ENCODE measurements around the gene TIAM2.
"Not testable (repeated sequence)": the region's sequence is repeated elsewhere in the genome, so short reads cannot be mapped to it uniquely, and the experiment has no call there.

The TIAM2 gene

DNA sequence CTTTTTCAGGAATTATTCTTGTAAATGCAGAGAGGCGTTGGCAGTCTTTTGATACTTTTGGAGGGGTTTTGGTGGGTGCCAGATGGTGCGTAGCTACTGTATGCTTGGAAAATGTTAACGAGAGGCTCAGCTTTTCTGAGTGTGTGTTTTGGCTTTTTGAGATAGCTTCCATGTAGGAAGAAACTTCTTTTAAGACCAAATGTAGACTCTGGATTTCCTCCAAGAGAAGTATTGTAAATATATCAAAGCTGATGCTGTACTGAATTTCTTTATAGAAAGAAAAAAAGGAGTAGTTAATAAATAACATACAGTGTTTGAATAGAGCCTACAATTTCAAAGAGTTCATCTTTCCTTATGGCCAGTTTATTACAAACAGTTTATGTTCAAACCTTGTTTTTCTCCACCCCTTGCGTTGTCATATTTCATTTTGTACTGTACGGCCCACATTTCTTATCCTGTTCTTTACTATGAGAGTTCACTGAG, 16.7 kb downstream of the TIAM2 start:
- no peak overlapping the region for H3K4me3 ChIP-seq (ENCODE audit: low read length)
- H3K36me3 ChIP-seq (ENCODE audit: insufficient read depth, low read length): no peaks in the 10 kb centered on the region
- no peak overlapping the region for H3K4me2 ChIP-seq (ENCODE audit: low read length)

DNA sequence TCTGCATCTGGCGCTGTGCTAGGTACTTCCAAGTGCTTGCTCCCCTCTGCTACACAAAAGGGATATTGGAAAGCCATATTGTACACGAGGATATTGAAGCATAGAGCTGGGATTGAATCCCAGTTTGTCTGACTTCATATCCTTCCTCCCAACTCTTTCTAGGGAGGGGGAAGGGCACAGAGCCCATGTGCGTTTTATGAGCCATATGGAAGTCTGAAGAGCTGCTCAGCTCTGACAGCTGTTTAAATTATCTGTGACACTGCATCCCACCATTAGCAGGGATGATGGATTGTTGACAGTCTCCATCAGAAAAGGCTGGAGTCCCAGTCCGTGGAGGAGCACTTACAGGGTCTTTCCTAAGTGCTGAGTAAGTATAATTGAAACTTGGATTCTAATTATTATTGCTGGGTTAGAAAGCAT, 18.4 kb downstream of the TIAM2 start:
- H3K4me1 ChIP-seq (ENCODE audit: control insufficient read depth, insufficient read depth, low read length): peaks cover 17% of the 10 kb centered on the region
- no peak overlapping the region for H3K9ac ChIP-seq (ENCODE audit: low read depth, low read length)
- H3K36me3 ChIP-seq (ENCODE audit: insufficient read depth, low read length): no peaks in the 10 kb centered on the region
- H3K4me2 ChIP-seq (ENCODE audit: low read length): no peak overlapping the region
- no peaks in the 10 kb centered on the region for H3K9me3 ChIP-seq (replicated peaks; ENCODE audit: low read length)
- H3K27me3 ChIP-seq (ENCODE audit: control insufficient read depth, insufficient read depth, low read length): no peaks in the 10 kb centered on the region
- H3K4me3 ChIP-seq (ENCODE audit: low read length): no peak overlapping the region

More for the DNA sequence above, 16.7 kb downstream of the TIAM2 start:
- no peaks in the 10 kb centered on the region for H3K27me3 ChIP-seq (ENCODE audit: control insufficient read depth, insufficient read depth, low read length)
- H3K9ac ChIP-seq (ENCODE audit: low read depth, low read length): no peak overlapping the region
- H3K9me3 ChIP-seq (replicated peaks; ENCODE audit: low read length): no peaks in the 10 kb centered on the region
- peaks cover 17% of the 10 kb centered on the region for H3K4me1 ChIP-seq (ENCODE audit: control insufficient read depth, insufficient read depth, low read length)

DNA sequence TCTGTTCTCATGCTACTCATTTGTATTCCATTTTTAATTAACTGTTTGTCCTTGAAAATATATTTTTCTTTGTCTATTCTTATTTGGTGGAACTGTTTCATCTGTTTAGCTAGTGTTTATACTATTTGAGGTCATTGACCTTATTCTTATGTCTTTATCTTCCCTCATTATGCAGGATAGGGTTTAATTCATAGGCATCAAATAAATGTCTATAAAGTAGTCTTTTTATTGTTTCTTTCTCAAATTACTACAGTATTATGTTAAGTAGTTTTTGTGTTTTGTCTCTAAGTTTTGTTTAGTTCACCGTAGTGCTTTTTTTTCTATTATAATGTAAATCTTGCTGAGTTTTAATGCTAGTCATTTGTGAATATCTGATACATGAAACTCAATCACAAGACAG, 19.0 kb downstream of the TIAM2 start:
- Histone ChIP-seq H3K4me3 (ENCODE audit: low read length) (no peak overlapping the region), H3K9ac (ENCODE audit: low read depth, low read length) (no peak overlapping the region), H3K4me1 (ENCODE audit: control insufficient read depth, insufficient read depth, low read length) (peaks cover 17% of the 10 kb centered on the region), H3K27me3 (ENCODE audit: control insufficient read depth, insufficient read depth, low read length) (no peaks in the 10 kb centered on the region), H3K36me3 (ENCODE audit: insufficient read depth, low read length) (no peaks in the 10 kb centered on the region), H3K9me3 (replicated peaks; ENCODE audit: low read length) (no peaks in the 10 kb centered on the region), H3K4me2 (ENCODE audit: low read length) (no peak overlapping the region)

DNA sequence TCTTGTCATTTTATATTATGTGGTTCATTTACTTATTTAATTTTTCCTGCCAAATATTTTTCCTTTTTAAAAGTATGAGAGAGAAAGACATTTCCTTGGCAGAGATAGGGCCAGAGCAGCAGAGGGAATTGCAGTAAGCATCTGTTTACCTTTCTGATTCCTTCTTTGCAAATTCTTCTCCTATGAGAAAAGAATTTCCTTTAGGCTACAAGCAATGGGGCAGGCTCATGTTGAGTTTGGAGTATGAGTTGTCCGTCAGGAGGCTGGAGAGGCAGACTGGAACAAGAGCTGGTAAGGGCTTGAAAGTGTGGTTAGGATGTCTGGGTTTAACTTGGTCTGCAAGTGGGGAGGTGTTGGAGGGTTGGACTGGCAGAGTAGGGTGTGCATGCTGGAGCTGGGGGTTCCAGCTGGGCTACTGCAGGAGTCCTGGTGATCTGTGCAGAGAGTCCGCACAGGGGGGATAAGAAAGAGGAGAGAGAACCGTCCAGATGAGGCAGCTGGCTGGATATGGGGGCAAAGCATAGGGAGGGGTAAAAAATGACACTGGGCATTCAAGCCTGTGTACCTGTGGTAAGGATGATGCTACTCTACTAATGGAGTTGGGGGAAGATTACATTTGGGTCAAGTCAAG, 19.7 kb downstream of the TIAM2 start:
- Histone ChIP-seq H3K4me2 (ENCODE audit: low read length) (no peak overlapping the region), H3K4me3 (ENCODE audit: low read length) (no peak overlapping the region), H3K36me3 (ENCODE audit: insufficient read depth, low read length) (no peaks in the 10 kb centered on the region), H3K27me3 (ENCODE audit: control insufficient read depth, insufficient read depth, low read length) (no peaks in the 10 kb centered on the region), H3K9ac (ENCODE audit: low read depth, low read length) (no peak overlapping the region), H3K4me1 (ENCODE audit: control insufficient read depth, insufficient read depth, low read length) (peaks cover 17% of the 10 kb centered on the region), H3K9me3 (replicated peaks; ENCODE audit: low read length) (no peaks in the 10 kb centered on the region)

DNA sequence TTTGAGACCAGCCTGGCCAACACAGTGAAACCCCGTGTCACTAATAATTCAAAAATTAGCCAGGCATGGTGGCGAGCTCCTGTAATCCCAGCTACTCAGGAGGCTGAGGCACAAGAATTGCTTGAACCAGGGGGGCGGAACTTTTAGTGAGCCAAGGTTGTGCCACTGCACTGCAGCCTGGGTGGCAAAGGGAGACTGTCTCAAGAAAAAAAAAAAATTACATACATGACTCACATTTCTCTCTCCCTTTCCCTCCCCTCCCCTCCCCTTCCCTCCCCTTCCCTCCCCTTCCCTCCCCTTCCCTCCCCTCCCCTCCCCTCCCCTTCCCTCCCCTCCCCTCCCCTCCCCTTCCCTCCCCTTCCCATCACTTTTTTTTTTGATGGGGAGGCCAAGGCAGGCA, 23.3 kb downstream of the TIAM2 start:
- not testable (repeated sequence) for H3K4me3 ChIP-seq (ENCODE audit: low read length); H3K36me3 ChIP-seq (ENCODE audit: insufficient read depth, low read length); H3K9ac ChIP-seq (ENCODE audit: low read depth, low read length); H3K9me3 ChIP-seq (replicated peaks; ENCODE audit: low read length); H3K27me3 ChIP-seq (ENCODE audit: control insufficient read depth, insufficient read depth, low read length); H3K4me2 ChIP-seq (ENCODE audit: low read length)
- H3K4me1 ChIP-seq (ENCODE audit: control insufficient read depth, insufficient read depth, low read length): peaks cover 17% of the 10 kb centered on the region

DNA sequence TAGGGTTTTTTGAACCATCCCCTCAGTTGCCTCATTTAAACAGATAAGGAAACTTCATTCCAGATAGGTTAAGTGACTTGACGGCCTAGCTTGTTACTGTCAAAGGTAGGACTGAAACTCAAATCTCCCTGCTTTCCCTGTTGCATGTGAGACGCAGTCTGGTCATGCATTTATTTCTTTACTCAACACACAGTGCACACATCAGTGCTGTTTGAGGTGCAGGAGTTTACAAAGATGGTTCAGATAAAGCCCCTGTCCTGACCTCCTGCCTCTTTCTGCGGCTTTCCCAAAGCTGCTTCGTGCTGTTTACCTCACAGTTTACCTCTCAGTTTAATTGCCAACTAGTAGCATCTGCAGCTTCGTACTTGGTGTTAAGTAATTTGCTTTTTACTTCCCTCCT, 26.6 kb downstream of the TIAM2 start:
- Histone ChIP-seq H3K4me3 (ENCODE audit: low read length) (no peak overlapping the region), H3K4me2 (ENCODE audit: low read length) (no peak overlapping the region), H3K36me3 (ENCODE audit: insufficient read depth, low read length) (no peaks in the 10 kb centered on the region), H3K4me1 (ENCODE audit: control insufficient read depth, insufficient read depth, low read length) (peaks cover 12% of the 10 kb centered on the region), H3K27me3 (ENCODE audit: control insufficient read depth, insufficient read depth, low read length) (no peaks in the 10 kb centered on the region), H3K9ac (ENCODE audit: low read depth, low read length) (no peak overlapping the region), H3K9me3 (replicated peaks; ENCODE audit: low read length) (no peaks in the 10 kb centered on the region)

DNA sequence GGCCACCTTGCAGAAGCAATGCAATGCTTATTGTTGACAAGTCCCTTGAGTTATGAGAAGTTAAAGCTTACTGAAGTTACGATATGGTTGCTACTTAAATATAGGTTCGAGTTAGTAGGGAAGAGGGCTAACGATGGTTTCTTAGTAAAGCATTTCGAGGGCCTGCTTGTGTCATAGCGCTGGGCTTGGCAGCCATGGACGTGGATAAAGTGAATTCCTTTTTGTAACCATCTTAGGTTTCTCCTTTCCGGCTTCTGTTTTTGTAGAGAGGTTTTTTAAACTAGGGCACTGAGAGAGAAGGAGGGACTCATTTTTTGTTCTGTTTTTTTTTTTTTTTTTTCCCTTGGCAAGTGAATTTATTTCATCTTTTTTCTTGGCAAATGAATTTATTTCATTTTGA, 27.6 kb downstream of the TIAM2 start:
- Histone ChIP-seq H3K4me3 (ENCODE audit: low read length) (no peak overlapping the region), H3K4me1 (ENCODE audit: control insufficient read depth, insufficient read depth, low read length) (peaks cover 16% of the 10 kb centered on the region), H3K9me3 (replicated peaks; ENCODE audit: low read length) (no peaks in the 10 kb centered on the region), H3K4me2 (ENCODE audit: low read length) (no peak overlapping the region), H3K9ac (ENCODE audit: low read depth, low read length) (no peak overlapping the region), H3K36me3 (ENCODE audit: insufficient read depth, low read length) (no peaks in the 10 kb centered on the region), H3K27me3 (ENCODE audit: control insufficient read depth, insufficient read depth, low read length) (no peaks in the 10 kb centered on the region)

DNA sequence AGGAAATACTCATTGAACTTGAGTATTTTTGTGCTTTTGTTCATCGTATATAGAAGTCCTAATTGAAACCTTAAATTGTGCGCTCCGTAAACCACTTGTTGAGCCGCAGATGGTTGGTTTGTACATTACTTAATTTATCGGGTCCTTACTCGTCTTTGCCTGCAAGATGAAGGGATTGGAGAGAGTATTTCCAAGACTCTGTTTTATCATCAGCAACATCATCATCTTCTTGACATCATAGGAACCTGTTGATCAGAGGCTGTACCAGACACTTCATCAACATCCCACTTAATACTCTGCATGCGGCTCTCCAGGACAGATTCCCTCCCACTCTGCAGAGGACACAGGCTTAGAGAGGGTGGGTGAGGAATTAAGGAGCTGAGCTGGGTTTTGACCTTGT, 28.6 kb downstream of the TIAM2 start:
- Histone ChIP-seq H3K36me3 (ENCODE audit: insufficient read depth, low read length) (no peaks in the 10 kb centered on the region), H3K27me3 (ENCODE audit: control insufficient read depth, insufficient read depth, low read length) (no peaks in the 10 kb centered on the region), H3K4me1 (ENCODE audit: control insufficient read depth, insufficient read depth, low read length) (peaks cover 16% of the 10 kb centered on the region), H3K9ac (ENCODE audit: low read depth, low read length) (no peak overlapping the region), H3K9me3 (replicated peaks; ENCODE audit: low read length) (no peaks in the 10 kb centered on the region), H3K4me3 (ENCODE audit: low read length) (no peak overlapping the region), H3K4me2 (ENCODE audit: low read length) (no peak overlapping the region)

DNA sequence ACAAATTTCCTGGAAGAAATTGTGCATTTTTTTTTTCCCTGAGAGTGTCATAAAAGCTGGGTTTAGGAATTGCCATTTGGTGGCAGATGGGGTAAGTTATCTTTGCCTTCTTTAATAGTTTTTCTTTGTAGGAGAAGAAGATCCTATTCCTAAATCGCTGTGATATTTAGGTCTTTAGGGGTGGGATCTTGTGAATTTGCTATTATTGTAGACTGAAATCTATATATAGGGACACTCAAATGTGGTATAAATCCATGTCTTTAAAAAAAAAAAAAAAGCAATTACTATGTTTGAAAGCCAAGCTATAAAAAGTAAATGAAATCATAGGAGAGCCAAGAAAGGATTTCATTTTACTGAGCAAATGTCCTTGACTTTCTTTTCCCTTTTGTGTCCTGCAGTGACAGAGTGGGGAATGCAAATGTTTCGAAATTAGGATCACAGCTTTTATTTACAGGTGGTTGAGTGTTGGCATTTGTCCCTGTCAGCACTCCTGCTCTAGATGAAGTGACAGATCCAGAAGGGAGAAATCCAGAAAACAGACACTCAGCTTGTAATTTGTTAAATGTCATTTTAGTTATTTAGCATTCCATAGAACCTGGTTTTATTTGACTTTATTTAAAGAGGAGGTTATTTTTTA, 29.4 kb downstream of the TIAM2 start:
- H3K27me3 ChIP-seq (ENCODE audit: control insufficient read depth, insufficient read depth, low read length): no peaks in the 10 kb centered on the region
- H3K9me3 ChIP-seq (replicated peaks; ENCODE audit: low read length): no peaks in the 10 kb centered on the region
- no peak overlapping the region for H3K4me2 ChIP-seq (ENCODE audit: low read length)
- peaks cover 16% of the 10 kb centered on the region for H3K4me1 ChIP-seq (ENCODE audit: control insufficient read depth, insufficient read depth, low read length)
- H3K4me3 ChIP-seq (ENCODE audit: low read length): no peak overlapping the region
- no peaks in the 10 kb centered on the region for H3K36me3 ChIP-seq (ENCODE audit: insufficient read depth, low read length)
- no peak overlapping the region for H3K9ac ChIP-seq (ENCODE audit: low read depth, low read length)

DNA sequence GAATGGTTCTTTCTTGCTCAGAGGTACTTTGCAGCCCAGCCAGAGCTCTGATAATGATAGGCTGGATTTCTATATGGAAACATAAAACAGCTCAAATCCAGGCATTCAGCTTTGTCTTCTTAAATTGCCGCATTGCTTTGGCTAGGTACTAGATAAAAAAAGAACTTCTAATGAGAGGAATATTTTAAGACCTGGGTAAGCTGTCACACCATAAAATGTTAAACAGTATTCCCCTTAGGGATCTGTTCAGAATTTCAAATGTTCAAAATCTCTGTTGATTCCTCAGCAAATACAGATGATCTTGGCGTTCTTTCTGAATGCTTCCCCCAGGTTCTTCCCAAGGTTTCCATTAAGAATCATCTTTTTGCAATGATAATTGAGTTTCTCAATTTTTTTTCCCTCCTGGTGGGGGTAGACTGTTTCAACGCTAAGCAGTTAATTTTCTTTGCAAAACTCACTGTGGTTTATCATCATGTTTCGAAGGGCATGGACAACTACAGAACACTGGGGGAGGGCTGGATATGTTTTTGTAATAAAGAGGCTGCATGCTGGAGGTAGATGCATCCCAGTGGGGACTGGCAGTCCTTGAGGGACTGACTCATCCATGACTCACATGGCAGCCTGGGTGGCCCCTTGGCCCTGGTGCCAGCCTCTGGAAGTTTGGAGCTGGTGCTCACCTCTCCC, 31.0 kb downstream of the TIAM2 start:
- Histone ChIP-seq H3K36me3 (ENCODE audit: insufficient read depth, low read length) (no peaks in the 10 kb centered on the region), H3K4me1 (ENCODE audit: control insufficient read depth, insufficient read depth, low read length) (peaks cover 16% of the 10 kb centered on the region), H3K4me2 (ENCODE audit: low read length) (peak overlapping the region; percentile 66), H3K27me3 (ENCODE audit: control insufficient read depth, insufficient read depth, low read length) (no peaks in the 10 kb centered on the region), H3K9ac (ENCODE audit: low read depth, low read length) (peak overlapping the region; percentile 25), H3K9me3 (replicated peaks; ENCODE audit: low read length) (no peaks in the 10 kb centered on the region), H3K4me3 (ENCODE audit: low read length) (peak overlapping the region; percentile 23)

DNA sequence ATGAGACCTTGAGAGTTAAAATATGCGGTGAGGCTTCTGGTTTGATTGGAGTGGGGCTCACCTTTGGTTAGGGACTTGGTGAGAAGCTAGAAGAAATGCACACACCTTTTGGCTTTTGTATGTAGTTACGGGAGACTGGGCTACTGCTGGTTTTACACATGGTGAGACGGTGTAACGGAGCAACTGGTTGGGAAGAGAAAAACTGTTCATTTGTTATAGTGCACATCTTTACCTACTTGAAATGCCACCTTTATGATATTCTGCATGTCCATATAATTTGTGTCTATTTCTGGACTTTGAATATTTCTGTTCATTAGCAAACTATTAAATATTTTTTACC, 31.6 kb downstream of the TIAM2 start:
- peak overlapping the region; percentile 66 for H3K4me2 ChIP-seq (ENCODE audit: low read length)
- H3K9me3 ChIP-seq (replicated peaks; ENCODE audit: low read length): no peaks in the 10 kb centered on the region
- peak overlapping the region; percentile 23 for H3K4me3 ChIP-seq (ENCODE audit: low read length)
- H3K27me3 ChIP-seq (ENCODE audit: control insufficient read depth, insufficient read depth, low read length): no peaks in the 10 kb centered on the region
- no peak overlapping the region for H3K9ac ChIP-seq (ENCODE audit: low read depth, low read length)
- peaks cover 16% of the 10 kb centered on the region for H3K4me1 ChIP-seq (ENCODE audit: control insufficient read depth, insufficient read depth, low read length)
- H3K36me3 ChIP-seq (ENCODE audit: insufficient read depth, low read length): no peaks in the 10 kb centered on the region
